ENCODE results near the gene RRP1B. TPM values are rescaled to one million over a fixed set of nuclear protein-coding genes. Genes with fewer than 3 reads are reported as not detected.
A peak's percentile ranks its signal among the peaks of the same experiment; 100 is the strongest.
"Not testable (repeated sequence)": the region's sequence is repeated elsewhere in the genome, so short reads cannot be mapped to it uniquely, and the experiment has no call there.

Gene RRP1B
- total RNA-seq, 1 donor from 2014 or later = 10.6 TPM

DNA sequence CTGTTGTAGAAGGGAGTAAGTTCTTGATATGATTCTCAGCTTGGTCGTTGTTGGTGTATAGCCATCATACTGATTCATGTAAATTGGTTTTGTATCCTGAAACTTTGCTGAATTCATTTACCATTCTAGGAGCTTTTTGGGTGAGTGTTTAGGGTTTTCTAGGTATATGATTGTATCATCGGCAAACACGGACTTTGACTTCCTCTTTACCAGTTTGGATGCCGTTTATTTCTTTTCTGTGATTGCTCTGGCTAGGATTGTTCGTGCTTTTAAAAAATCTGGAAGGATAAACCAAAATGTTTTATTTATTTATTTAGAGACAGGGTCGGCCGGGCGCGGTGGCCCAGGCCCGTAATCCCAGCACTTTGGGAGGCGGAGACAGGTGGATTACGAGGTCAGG, 20.6 kb downstream of the RRP1B start:
- no peak overlapping the region for H3K4me3 ChIP-seq
- DNase-seq (ENCODE audit: low spot score in 2 of 2) = peak in 1 of 2 donors; percentile 30
- H3K27ac ChIP-seq = no peak overlapping the region
- no peaks in the 10 kb centered on the region for H3K9me3 ChIP-seq
- intact Hi-C loops (cut with DNase I) = no loop called here
- no peaks in the 10 kb centered on the region for H3K4me1 ChIP-seq
- TF ChIP-seq CTCF (IDR thresholded peaks at IDR 0.05) = no peak
- peaks cover 59 to 74% of the 10 kb centered on the region in 2 donors for H3K36me3 ChIP-seq
- H3K27me3 ChIP-seq = no peaks in the 10 kb centered on the region

GRCh38 chr21:43680421-43680820, 21.1 kb downstream of the RRP1B start:
- intact Hi-C loops (cut with DNase I); H3K4me3 ChIP-seq; H3K27me3 ChIP-seq; H3K4me1 ChIP-seq; H3K27ac ChIP-seq; DNase-seq (ENCODE audit: low spot score in 2 of 2); H3K9me3 ChIP-seq: not testable (repeated sequence)
- peaks cover 58 to 79% of the 10 kb centered on the region in 2 donors for H3K36me3 ChIP-seq

- no peaks in the 10 kb centered on the region for H3K4me1 ChIP-seq
- no peak overlapping the region for H3K27ac ChIP-seq
- DNase-seq (ENCODE audit: low spot score in 2 of 2) = no peak
- H3K9me3 ChIP-seq = no peaks in the 10 kb centered on the region
- no peaks in the 10 kb centered on the region for H3K27me3 ChIP-seq
- peaks cover 58 to 80% of the 10 kb centered on the region in 2 donors for H3K36me3 ChIP-seq
- intact Hi-C loops (cut with DNase I) = no loop called here
- no peak for TF ChIP-seq CTCF (IDR thresholded peaks at IDR 0.05)
- no peak overlapping the region for H3K4me3 ChIP-seq
Measured at GRCh38 chr21:43681650-43682049, 22.3 kb downstream of the RRP1B start.

GRCh38 chr21:43684424-43684823, 25.1 kb downstream of the RRP1B start:
- Histone ChIP-seq H3K4me3 (no peak overlapping the region), H3K4me1 (no peaks in the 10 kb centered on the region), H3K9me3 (no peaks in the 10 kb centered on the region), H3K27me3 (no peaks in the 10 kb centered on the region), H3K27ac (no peak overlapping the region), H3K36me3 (peaks cover 76 to 86% of the 10 kb centered on the region in 2 donors)
- intact Hi-C loops (cut with DNase I) = no loop called here
- DNase-seq (ENCODE audit: low spot score in 2 of 2) = no peak
- TF ChIP-seq CTCF (IDR thresholded peaks at IDR 0.05) = no peak

- Histone ChIP-seq H3K27ac (no peak overlapping the region), H3K36me3 (peaks cover 88 to 98% of the 10 kb centered on the region in 2 donors), H3K4me1 (no peaks in the 10 kb centered on the region), H3K27me3 (no peaks in the 10 kb centered on the region), H3K4me3 (no peak overlapping the region), H3K9me3 (no peaks in the 10 kb centered on the region)
- TF ChIP-seq CTCF (IDR thresholded peaks at IDR 0.05) = no peak
- no peak for DNase-seq (ENCODE audit: low spot score in 2 of 2)
- intact Hi-C loops (cut with DNase I) = no loop called here
Measured at GRCh38 chr21:43686811-43687565, 27.6 kb downstream of the RRP1B start.

DNA sequence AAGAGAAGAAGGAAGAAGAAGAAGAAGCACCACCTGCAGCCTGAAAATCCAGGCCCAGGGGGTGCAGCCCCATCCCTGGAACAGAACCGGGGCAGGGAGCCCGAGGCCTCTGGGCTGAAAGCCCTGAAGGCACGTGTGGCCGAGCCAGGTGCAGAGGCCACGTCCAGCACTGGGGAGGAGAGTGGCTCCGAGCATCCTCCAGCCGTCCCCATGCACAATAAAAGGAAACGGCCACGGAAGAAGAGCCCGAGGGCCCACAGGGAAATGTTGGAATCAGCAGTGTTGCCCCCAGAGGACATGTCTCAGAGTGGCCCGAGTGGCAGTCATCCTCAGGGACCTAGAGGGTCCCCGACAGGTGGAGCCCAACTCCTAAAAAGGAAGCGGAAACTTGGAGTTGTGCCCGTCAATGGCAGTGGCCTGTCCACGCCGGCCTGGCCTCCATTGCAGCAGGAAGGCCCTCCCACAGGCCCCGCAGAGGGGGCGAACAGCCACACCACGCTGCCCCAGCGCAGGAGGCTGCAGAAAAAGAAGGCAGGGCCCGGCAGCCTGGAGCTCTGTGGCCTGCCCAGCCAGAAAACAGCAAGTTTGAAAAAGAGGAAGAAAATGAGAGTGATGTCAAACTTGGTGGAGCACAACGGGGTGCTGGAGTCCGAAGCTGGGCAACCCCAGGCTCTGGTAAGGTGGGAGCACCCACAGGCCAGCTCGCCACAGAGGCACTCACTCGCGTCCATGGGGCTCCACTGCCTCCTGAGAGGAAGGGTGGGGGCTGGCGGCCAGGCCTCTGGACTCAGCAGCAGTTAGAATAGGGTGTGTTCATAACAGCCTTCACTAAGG, 28.4 kb downstream of the RRP1B start:
- Histone ChIP-seq H3K27me3 (no peaks in the 10 kb centered on the region), H3K36me3 (peaks cover 85 to 94% of the 10 kb centered on the region in 2 donors), H3K9me3 (no peaks in the 10 kb centered on the region), H3K4me3 (no peak overlapping the region), H3K27ac (no peak overlapping the region), H3K4me1 (no peaks in the 10 kb centered on the region)
- no peak for DNase-seq (ENCODE audit: low spot score in 2 of 2)
- intact Hi-C loops (cut with DNase I) = no loop called here
- no peak for TF ChIP-seq CTCF (IDR thresholded peaks at IDR 0.05)

Data from ascending aorta (tissue), 2 donors.